Measurements from ENCODE around the gene TINAGL1. TPM values are rescaled to one million over a fixed set of nuclear protein-coding genes. Genes with fewer than 3 reads are reported as not detected.
A peak's percentile ranks its signal among the peaks of the same experiment; 100 is the strongest.
"Not testable (repeated sequence)": the region's sequence is repeated elsewhere in the genome, so short reads cannot be mapped to it uniquely, and the experiment has no call there.

Gene TINAGL1
- total and polyA plus RNA-seq, 2 experiments from 2014 or later = 46.2 to 64.4 TPM

DNA sequence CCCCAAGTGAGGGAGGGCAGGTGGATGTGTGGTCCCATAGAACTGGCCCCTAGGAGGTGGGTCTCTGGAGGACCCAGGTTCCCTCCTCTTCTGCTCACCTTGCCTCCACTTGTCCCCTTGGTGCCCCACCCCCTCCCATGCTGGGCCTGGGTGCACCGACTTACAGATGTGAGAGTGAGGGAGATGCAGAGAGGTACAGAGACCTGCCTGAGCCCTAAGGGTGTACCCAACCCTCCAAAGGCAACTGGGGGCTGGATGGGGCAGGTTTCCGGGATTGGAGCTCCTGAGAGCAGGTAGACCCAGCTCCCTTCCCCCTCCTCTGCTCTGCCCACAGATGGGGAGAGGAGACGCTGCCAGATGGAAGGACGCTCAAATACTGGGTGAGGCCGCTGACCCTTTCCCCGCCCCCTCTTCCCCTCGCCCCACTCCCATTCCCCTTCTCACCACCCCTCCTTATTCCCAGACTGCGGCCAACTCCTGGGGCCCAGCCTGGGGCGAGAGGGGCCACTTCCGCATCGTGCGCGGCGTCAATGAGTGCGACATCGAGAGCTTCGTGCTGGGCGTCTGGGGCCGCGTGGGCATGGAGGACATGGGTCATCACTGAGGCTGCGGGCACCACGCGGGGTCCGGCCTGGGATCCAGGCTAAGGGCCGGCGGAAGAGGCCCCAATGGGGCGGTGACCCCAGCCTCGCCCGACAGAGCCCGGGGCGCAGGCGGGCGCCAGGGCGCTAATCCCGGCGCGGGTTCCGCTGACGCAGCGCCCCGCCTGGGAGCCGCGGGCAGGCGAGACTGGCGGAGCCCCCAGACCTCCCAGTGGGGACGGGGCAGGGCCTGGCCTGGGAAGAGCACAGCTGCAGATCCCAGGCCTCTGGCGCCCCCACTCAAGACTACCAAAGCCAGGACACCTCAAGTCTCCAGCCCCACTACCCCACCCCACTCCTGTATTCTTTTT, 10.3 kb downstream of the TINAGL1 start:
- TF ChIP-seq EZH2 (IDR thresholded peaks at IDR 0.05; ENCODE audit: borderline replicate concordance) = no peak
- no peak for TF ChIP-seq EZH2phosphoT487 (IDR thresholded peaks at IDR 0.05; ENCODE audit: low read depth, severe bottlenecking, unreplicated experiment)
- TF ChIP-seq, protein P1, sequence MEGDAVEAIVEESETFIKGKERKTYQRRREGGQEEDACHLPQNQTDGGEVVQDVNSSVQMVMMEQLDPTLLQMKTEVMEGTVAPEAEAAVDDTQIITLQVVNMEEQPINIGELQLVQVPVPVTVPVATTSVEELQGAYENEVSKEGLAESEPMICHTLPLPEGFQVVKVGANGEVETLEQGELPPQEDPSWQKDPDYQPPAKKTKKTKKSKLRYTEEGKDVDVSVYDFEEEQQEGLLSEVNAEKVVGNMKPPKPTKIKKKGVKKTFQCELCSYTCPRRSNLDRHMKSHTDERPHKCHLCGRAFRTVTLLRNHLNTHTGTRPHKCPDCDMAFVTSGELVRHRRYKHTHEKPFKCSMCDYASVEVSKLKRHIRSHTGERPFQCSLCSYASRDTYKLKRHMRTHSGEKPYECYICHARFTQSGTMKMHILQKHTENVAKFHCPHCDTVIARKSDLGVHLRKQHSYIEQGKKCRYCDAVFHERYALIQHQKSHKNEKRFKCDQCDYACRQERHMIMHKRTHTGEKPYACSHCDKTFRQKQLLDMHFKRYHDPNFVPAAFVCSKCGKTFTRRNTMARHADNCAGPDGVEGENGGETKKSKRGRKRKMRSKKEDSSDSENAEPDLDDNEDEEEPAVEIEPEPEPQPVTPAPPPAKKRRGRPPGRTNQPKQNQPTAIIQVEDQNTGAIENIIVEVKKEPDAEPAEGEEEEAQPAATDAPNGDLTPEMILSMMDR (IDR thresholded peaks at IDR 0.05; ENCODE audit: poor library complexity) = no peak
- no peaks in the 10 kb centered on the region for H3K9me2 ChIP-seq (replicated peaks; ENCODE audit: insufficient read depth)
- DNase-seq (ENCODE audit: low spot score) = no peak
- no peaks in the 10 kb centered on the region for H4K20me1 ChIP-seq (ENCODE audit: insufficient read depth, poor library complexity, severe bottlenecking)
- H3K79me2 ChIP-seq = no peaks in the 10 kb centered on the region
- 90% methylated on average over 39 of the region's 47 CpGs for WGBS (ENCODE audit: low lambda C conversion rate, missing lambda C conversion rate)
- no peak overlapping the region for H3K4me3 ChIP-seq
- H3K36me3 ChIP-seq (replicated peaks; ENCODE audit: insufficient read depth, low read depth) = no peaks in the 10 kb centered on the region
- H3K27ac ChIP-seq = no peak overlapping the region
- no peak overlapping the region for H2AFZ ChIP-seq
- no peaks in the 10 kb centered on the region for H3K27me3 ChIP-seq
- peaks cover 35% of the 10 kb centered on the region for H3K4me1 ChIP-seq (ENCODE audit: insufficient read depth)
- H3K9me3 ChIP-seq (ENCODE audit: low read depth) = no peaks in the 10 kb centered on the region
- no peak overlapping the region for H3K4me2 ChIP-seq

DNA sequence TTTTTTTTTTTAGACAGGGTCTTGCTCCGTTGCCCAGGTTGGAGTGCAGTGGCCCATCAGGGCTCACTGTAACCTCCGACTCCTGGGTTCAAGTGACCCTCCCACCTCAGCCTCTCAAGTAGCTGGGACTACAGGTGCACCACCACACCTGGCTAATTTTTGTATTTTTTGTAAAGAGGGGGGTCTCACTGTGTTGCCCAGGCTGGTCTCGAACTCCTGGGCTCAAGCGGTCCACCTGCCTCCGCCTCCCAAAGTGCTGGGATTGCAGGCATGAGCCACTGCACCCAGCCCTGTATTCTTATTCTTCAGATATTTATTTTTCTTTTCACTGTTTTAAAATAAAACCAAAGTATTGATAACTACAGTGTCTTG, 11.0 kb downstream of the TINAGL1 start:
- not testable (repeated sequence) for H3K4me2 ChIP-seq; H3K79me2 ChIP-seq; H3K27me3 ChIP-seq; H3K4me3 ChIP-seq; H3K36me3 ChIP-seq (replicated peaks; ENCODE audit: insufficient read depth, low read depth); H3K27ac ChIP-seq; H3K9me3 ChIP-seq (ENCODE audit: low read depth); H3K9me2 ChIP-seq (replicated peaks; ENCODE audit: insufficient read depth); DNase-seq (ENCODE audit: low spot score); H4K20me1 ChIP-seq (ENCODE audit: insufficient read depth, poor library complexity, severe bottlenecking); H2AFZ ChIP-seq
- H3K4me1 ChIP-seq (ENCODE audit: insufficient read depth) = peaks cover 32% of the 10 kb centered on the region
- 96% methylated on average over 5 of the region's 5 CpGs for WGBS (ENCODE audit: low lambda C conversion rate, missing lambda C conversion rate)

DNA sequence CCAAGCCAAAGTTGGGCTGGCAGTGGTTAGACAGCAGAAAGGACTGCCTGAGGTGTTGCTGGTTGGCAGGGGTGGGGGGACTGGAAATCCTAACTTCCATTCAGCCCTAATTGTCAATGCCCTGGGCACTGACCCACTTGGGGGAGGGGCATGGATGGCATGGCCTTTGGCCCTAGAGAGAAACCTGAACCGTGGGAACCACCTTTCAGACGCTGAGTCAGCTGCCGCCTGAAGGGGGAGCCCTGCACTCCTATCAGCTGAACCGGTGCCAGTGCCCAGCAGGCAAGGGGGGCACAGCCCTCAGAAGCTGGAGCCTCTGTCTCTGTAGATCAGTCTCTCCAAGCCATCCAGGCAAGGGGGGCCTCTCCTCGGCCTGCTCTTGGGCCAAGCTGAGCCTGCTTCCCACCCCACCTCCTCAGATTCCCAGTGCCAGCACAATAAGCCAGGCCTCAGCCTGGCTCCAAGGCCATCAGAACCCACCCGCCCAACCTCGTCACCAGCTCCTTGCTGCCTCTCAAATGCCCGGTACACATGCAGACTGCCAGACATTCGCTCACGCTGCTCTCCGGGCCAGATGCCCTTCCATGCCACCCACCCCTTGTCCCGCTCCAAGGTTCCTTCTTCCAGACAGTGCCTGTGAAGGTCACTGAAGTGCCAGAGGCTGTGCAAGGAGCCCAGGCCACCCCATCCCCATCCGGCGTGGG, 11.6 kb downstream of the TINAGL1 start:
- DNase-seq (ENCODE audit: low spot score) = peak; percentile 76
- Histone ChIP-seq H3K4me2 (peak overlapping the region; percentile 86), H3K9me2 (replicated peaks; ENCODE audit: insufficient read depth) (no peaks in the 10 kb centered on the region), H3K4me3 (no peak overlapping the region), H3K4me1 (ENCODE audit: insufficient read depth) (peaks cover 28% of the 10 kb centered on the region), H3K36me3 (replicated peaks; ENCODE audit: insufficient read depth, low read depth) (no peaks in the 10 kb centered on the region), H4K20me1 (ENCODE audit: insufficient read depth, poor library complexity, severe bottlenecking) (no peaks in the 10 kb centered on the region), H2AFZ (no peak overlapping the region), H3K79me2 (no peaks in the 10 kb centered on the region), H3K27me3 (no peaks in the 10 kb centered on the region), H3K27ac (peak overlapping the region; percentile 72), H3K9me3 (ENCODE audit: low read depth) (no peaks in the 10 kb centered on the region)
- TF ChIP-seq, protein P1 (IDR thresholded peaks at IDR 0.05; ENCODE audit: poor library complexity) = peak; percentile 55
- TF ChIP-seq EZH2 (IDR thresholded peaks at IDR 0.05; ENCODE audit: borderline replicate concordance) = no peak
- WGBS (ENCODE audit: low lambda C conversion rate, missing lambda C conversion rate) = 77% methylated on average over 14 of the region's 14 CpGs
